GM23338 (cell line): Measurements from ENCODE around the gene PCSK2. TPM values are rescaled to one million over a fixed set of nuclear protein-coding genes. Genes with fewer than 3 reads are reported as not detected.

ENCODE experiments used
- ATAC-seq: fragments of 200-7000 bp; cut with Tn5 transposase; 3 replicates; pipeline ENCODE4 v1.9.1; 2020
- DNase-seq: peaks from one replicate; pipeline ENCODE4 v3.0.0-alpha.2; 2015; ENCODE audit warnings: low spot score
- H2AFZ ChIP-seq: fragments of 200-600 bp; sonication (generic); 2 replicates; pipeline ENCODE4 v1.8.0; 2016; ENCODE audit warnings: antibody characterized with exemption, mild to moderate bottlenecking, moderate library complexity
- H3F3A ChIP-seq: fragments of 200-600 bp; sonication (generic); replicated peaks from 2 replicates; pipeline ENCODE4 v1.8.0; 2017; ENCODE audit warnings: antibody characterized with exemption, mixed run types, low read depth
- H3K27ac ChIP-seq: fragments of 200-600 bp; sonication (generic); 2 replicates; pipeline ENCODE4 v1.6.1; 2016; ENCODE audit warnings: low read depth
- H3K27me3 ChIP-seq: fragments of 200-600 bp; sonication (generic); 2 replicates; pipeline ENCODE4 v1.8.0; 2016; ENCODE audit warnings: mild to moderate bottlenecking, mixed run types, moderate library complexity; ENCODE audit not compliant: insufficient read depth
- H3K36me3 ChIP-seq: fragments of 200-600 bp; sonication (generic); 2 replicates; pipeline ENCODE4 v1.8.0; 2016; ENCODE audit warnings: mild to moderate bottlenecking; ENCODE audit not compliant: insufficient read depth
- H3K4me1 ChIP-seq: fragments of 200-600 bp; sonication (generic); 2 replicates; pipeline ENCODE4 v1.8.0; 2016; ENCODE audit warnings: mild to moderate bottlenecking, moderate library complexity; ENCODE audit not compliant: insufficient read depth
- H3K4me2 ChIP-seq: fragments of 200-600 bp; sonication (generic); 2 replicates; pipeline ENCODE4 v1.7.1; 2017; ENCODE audit warnings: mixed run types
- H3K4me3 ChIP-seq: fragments of 200-600 bp; sonication (generic); 2 replicates; pipeline ENCODE4 v1.6.1; 2016; ENCODE audit warnings: mixed run types
- H3K79me2 ChIP-seq: fragments of 200-600 bp; sonication (generic); replicated peaks from 2 replicates; pipeline ENCODE4 v1.8.0; 2017; ENCODE audit warnings: mild to moderate bottlenecking; ENCODE audit not compliant: insufficient read depth
- H3K9me2 ChIP-seq: fragments of 200-600 bp; sonication (generic); 2 replicates; pipeline ENCODE4 v1.8.0; 2017; ENCODE audit not compliant: insufficient read depth
- H4K20me1 ChIP-seq: fragments of 200-600 bp; sonication (generic); replicated peaks from 2 replicates; pipeline ENCODE4 v1.8.0; 2017; ENCODE audit warnings: mild to moderate bottlenecking; ENCODE audit not compliant: insufficient read depth
- H3K27ac Mint-ChIP-seq: 2 replicates; pipeline ENCODE4 v1.8.0; 2020; ENCODE audit warnings: inconsistent platforms, mild to moderate bottlenecking, moderate library complexity, mixed read lengths
- H3K27me3 Mint-ChIP-seq: 3 replicates; pipeline ENCODE4 v1.8.0; 2022; ENCODE audit warnings: low read depth, mild to moderate bottlenecking, moderate library complexity, mixed read lengths, inconsistent platforms; ENCODE audit not compliant: insufficient read depth, poor library complexity
- H3K36me3 Mint-ChIP-seq: 3 replicates; pipeline ENCODE4 v1.8.0; 2021; ENCODE audit warnings: low read depth, mild to moderate bottlenecking, inconsistent platforms, moderate library complexity, mixed read lengths
- H3K4me1 Mint-ChIP-seq: 3 replicates; pipeline ENCODE4 v1.8.0; 2020; ENCODE audit warnings: mild to moderate bottlenecking, inconsistent platforms, mixed read lengths
- H3K4me3 Mint-ChIP-seq: 3 replicates; pipeline ENCODE4 v1.8.0; 2021; ENCODE audit warnings: moderate library complexity, mild to moderate bottlenecking, inconsistent platforms, mixed read lengths
- H3K9me3 Mint-ChIP-seq: 3 replicates; pipeline ENCODE4 v1.8.0; 2020; ENCODE audit warnings: moderate library complexity, mild to moderate bottlenecking, inconsistent platforms, mixed read lengths
- EZH2 ChIP-seq: fragments of 200-600 bp; sonication (generic); IDR thresholded peaks from one replicate; pipeline ENCODE4 v1.8.0; 2017; ENCODE audit warnings: antibody characterized with exemption, mild to moderate bottlenecking, low read depth; ENCODE audit not compliant: unreplicated experiment
- JUNB ChIP-seq: IDR thresholded peaks from one replicate; pipeline ENCODE4 v1.6.1; 2016; ENCODE audit warnings: antibody characterized with exemption; ENCODE audit not compliant: unreplicated experiment
- NANOG ChIP-seq: IDR thresholded peaks from 2 replicates; pipeline ENCODE4 v1.6.1; 2016; ENCODE audit warnings: antibody characterized with exemption, borderline replicate concordance
- POLR2AphosphoS5 ChIP-seq: IDR thresholded peaks from 2 replicates; pipeline ENCODE4 v1.6.1; 2016; ENCODE audit warnings: antibody characterized with exemption, low read depth
- STAT1 ChIP-seq: IDR thresholded peaks from one replicate; pipeline ENCODE4 v1.6.1; 2016; ENCODE audit warnings: antibody characterized with exemption; ENCODE audit not compliant: unreplicated experiment
- ZNF331 ChIP-seq: fragments of 250-450 bp; sonication (Bioruptor Pico); IDR thresholded peaks from 2 replicates; pipeline ENCODE4 v1.5.0; 2020; ENCODE audit warnings: low read depth, mild to moderate bottlenecking, moderate library complexity
- polyA plus RNA-seq: library from polyadenylated mRNA; unstranded; fragments of >200 nt; fragmentation: Nextera tagmentation; extraction: Ambion mirVana; gene quantifications from 2 replicates; pipeline ENCODE4 v1.2.1, GENCODE V29; 2016
- total RNA-seq: library from RNA; depleted of rRNA; stranded (reverse); fragments of >200 nt; shearing (Covaris generic); gene quantifications from 2 replicates; pipeline ENCODE4 v1.2.3, GENCODE V29; 2014
- TF ChIP-seq, protein P1 (sequence below): IDR thresholded peaks from one replicate; pipeline ENCODE4 v1.6.1; 2018; ENCODE audit warnings: antibody characterized with exemption; ENCODE audit not compliant: unreplicated experiment

Gene PCSK2
- total and polyA plus RNA-seq, 2 experiments from 2014 or later, result 0.37 to 1.1 TPM

- TF ChIP-seq, protein P1, sequence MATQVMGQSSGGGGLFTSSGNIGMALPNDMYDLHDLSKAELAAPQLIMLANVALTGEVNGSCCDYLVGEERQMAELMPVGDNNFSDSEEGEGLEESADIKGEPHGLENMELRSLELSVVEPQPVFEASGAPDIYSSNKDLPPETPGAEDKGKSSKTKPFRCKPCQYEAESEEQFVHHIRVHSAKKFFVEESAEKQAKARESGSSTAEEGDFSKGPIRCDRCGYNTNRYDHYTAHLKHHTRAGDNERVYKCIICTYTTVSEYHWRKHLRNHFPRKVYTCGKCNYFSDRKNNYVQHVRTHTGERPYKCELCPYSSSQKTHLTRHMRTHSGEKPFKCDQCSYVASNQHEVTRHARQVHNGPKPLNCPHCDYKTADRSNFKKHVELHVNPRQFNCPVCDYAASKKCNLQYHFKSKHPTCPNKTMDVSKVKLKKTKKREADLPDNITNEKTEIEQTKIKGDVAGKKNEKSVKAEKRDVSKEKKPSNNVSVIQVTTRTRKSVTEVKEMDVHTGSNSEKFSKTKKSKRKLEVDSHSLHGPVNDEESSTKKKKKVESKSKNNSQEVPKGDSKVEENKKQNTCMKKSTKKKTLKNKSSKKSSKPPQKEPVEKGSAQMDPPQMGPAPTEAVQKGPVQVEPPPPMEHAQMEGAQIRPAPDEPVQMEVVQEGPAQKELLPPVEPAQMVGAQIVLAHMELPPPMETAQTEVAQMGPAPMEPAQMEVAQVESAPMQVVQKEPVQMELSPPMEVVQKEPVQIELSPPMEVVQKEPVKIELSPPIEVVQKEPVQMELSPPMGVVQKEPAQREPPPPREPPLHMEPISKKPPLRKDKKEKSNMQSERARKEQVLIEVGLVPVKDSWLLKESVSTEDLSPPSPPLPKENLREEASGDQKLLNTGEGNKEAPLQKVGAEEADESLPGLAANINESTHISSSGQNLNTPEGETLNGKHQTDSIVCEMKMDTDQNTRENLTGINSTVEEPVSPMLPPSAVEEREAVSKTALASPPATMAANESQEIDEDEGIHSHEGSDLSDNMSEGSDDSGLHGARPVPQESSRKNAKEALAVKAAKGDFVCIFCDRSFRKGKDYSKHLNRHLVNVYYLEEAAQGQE, result no peak
- TF ChIP-seq ZNF331, result no peak
- no peak for TF ChIP-seq NANOG
These were observed 139.0 kb downstream of the PCSK2 start (continued) for GRCh38 chr20:17365831-17366230.

DNA sequence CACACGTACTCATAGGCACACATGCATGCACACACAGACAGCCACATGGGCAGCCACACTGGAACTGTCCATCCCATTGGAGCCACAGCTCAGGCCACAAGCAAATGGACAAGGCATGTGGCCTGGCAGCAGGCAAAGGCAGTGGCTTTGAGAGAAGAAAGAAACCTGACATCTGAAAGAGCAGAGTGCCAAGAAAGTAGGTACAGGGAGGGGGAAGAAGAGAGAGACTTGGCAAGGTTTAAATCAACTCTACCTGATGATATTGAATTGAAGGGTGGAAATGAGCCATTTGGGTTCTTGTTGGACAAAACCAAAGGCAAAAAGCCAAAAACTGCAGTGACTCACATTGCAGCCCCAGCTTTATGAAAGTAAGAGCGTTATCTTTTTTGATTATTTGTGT, 142.7 kb downstream of the PCSK2 start:
- Mint-ChIP-seq H3K36me3 (no peaks in the 10 kb centered on the region), H3K27me3 (no peaks in the 10 kb centered on the region), H3K4me3 (no peak overlapping the region), H3K4me1 (no peaks in the 10 kb centered on the region), H3K27ac (no peak overlapping the region), H3K9me3 (no peaks in the 10 kb centered on the region)
- Histone ChIP-seq H3K4me2 (no peak overlapping the region), H3K4me3 (no peak overlapping the region), H3K27me3 (no peaks in the 10 kb centered on the region), H3K36me3 (no peaks in the 10 kb centered on the region), H3K9me2 (no peaks in the 10 kb centered on the region), H4K20me1 (no peaks in the 10 kb centered on the region), H2AFZ (no peak overlapping the region), H3K79me2 (no peaks in the 10 kb centered on the region), H3F3A (no peaks in the 10 kb centered on the region), H3K27ac (no peak overlapping the region), H3K4me1 (no peaks in the 10 kb centered on the region)
- TF ChIP-seq JUNB (no peak), NANOG (no peak), STAT1 (no peak), POLR2AphosphoS5 (no peak), EZH2 (no peak)
- TF ChIP-seq, protein P1, result no peak
- DNase-seq, result no peak
- no peak for ATAC-seq
